H1 (cell line): ENCODE data around the gene OPCML. TPM values are rescaled to one million over a fixed set of nuclear protein-coding genes. Genes with fewer than 3 reads are reported as not detected.

Experiments used
- CTCF ChIA-PET: fragments of 300-600 bp; sonication (Branson Sonifier 250); formaldehyde crosslinking; loops from one replicate; lab custom pipeline; 2021; ENCODE audit not compliant: partially characterized antibody; lab: Charles Lee
- POLR2A ChIA-PET: fragments of 300-600 bp; sonication (Branson Sonifier 250); formaldehyde crosslinking; loops from one replicate; lab custom pipeline; 2021; ENCODE audit warnings: inconsistent platforms; ENCODE audit not compliant: partially characterized antibody; lab: Charles Lee
- DNase-seq, 2 experiments: peaks; one replicate each; pipeline versions ENCODE4 v3.0.0 to v3.0.0-alpha.2; 2010 to 2022; ENCODE audit warnings: low spot score in 2 of 2, low read depth in 1 of 2, mixed read lengths in 1 of 2
- FAIRE-seq: peaks from 2 replicates; lab custom pipeline; 2011; peaks lifted over from hg19 to GRCh38; lab: Jason Lieb, UNC
- H2AFZ ChIP-seq: 2 replicates; pipeline ENCODE4 v1.8.1; 2012; ENCODE audit warnings: low read length, inconsistent platforms
- H2AK5ac ChIP-seq: 2 replicates; pipeline ENCODE4 v1.6.1; 2013; ENCODE audit warnings: low read depth, low read length
- H2BK120ac ChIP-seq: replicated peaks from 2 replicates; pipeline ENCODE3; 2013; ENCODE audit warnings: low read depth, low read length, inconsistent platforms
- H2BK12ac ChIP-seq: 2 replicates; pipeline ENCODE4 v1.6.1; 2013; ENCODE audit warnings: low read depth, low read length
- H2BK15ac ChIP-seq: 2 replicates; pipeline ENCODE4 v1.6.1; 2013; ENCODE audit warnings: low read length
- H2BK20ac ChIP-seq: 2 replicates; pipeline ENCODE4 v1.6.1; 2013; ENCODE audit warnings: low read length
- H2BK5ac ChIP-seq: 2 replicates; pipeline ENCODE4 v1.6.1; 2013; ENCODE audit warnings: low read depth, low read length
- H3K14ac ChIP-seq: 2 replicates; pipeline ENCODE4 v1.6.1; 2013; ENCODE audit warnings: inconsistent platforms; ENCODE audit not compliant: insufficient read length
- H3K18ac ChIP-seq: 2 replicates; pipeline ENCODE4 v1.6.1; 2013; ENCODE audit warnings: low read length; ENCODE audit errors: extremely low read depth
- H3K23ac ChIP-seq: 2 replicates; pipeline ENCODE4 v1.6.1; 2013; ENCODE audit warnings: inconsistent platforms; ENCODE audit not compliant: insufficient read length
- H3K23me2 ChIP-seq: 2 replicates; pipeline ENCODE4 v1.6.1; 2013; ENCODE audit warnings: low read depth, low read length
- H3K27ac ChIP-seq: 2 replicates; pipeline ENCODE4 v1.6.1; 2011; ENCODE audit warnings: low read depth, low read length, inconsistent platforms
- H3K27me3 ChIP-seq, 4 experiments: replicated peaks in 1 of 4; 1 replicate in 1 of 4; 2 replicates in 3 of 4; pipeline versions ENCODE4 v1.6.1 to v1.8.1; 2011 to 2013; ENCODE audit warnings: low read length in 3 of 4, mild to moderate bottlenecking in 3 of 4, inconsistent platforms in 2 of 4, mixed read lengths in 2 of 4, moderate library complexity in 1 of 4; ENCODE audit not compliant: control insufficient read depth in 3 of 4, insufficient read depth in 3 of 4; ENCODE audit errors: extremely low read depth in 1 of 4
- H3K36me3 ChIP-seq, 4 experiments: 2 replicates each; pipeline versions ENCODE4 v1.6.1 to v1.8.1; 2011 to 2013; ENCODE audit warnings: mild to moderate bottlenecking in 4 of 4, low read length in 3 of 4, moderate library complexity in 2 of 4, control low read depth in 1 of 4, inconsistent platforms in 1 of 4; ENCODE audit not compliant: insufficient read depth in 4 of 4, control insufficient read depth in 2 of 4
- H3K4ac ChIP-seq: replicated peaks from 2 replicates; pipeline ENCODE3; 2013; ENCODE audit warnings: low read length, low read depth, mixed read lengths, inconsistent platforms; ENCODE audit not compliant: insufficient read length
- H3K4me1 ChIP-seq, 4 experiments: replicated peaks in 1 of 4; 1 replicate in 1 of 4; 2 replicates in 3 of 4; pipeline versions ENCODE4 v1.6.1 to v1.8.1; 2011 to 2013; ENCODE audit warnings: low read length in 3 of 4, inconsistent platforms in 2 of 4, mixed read lengths in 1 of 4; ENCODE audit not compliant: insufficient read depth in 4 of 4, control insufficient read depth in 3 of 4
- H3K4me2 ChIP-seq, 2 experiments: 2 replicates each; pipeline versions ENCODE4 v1.6.1 to v1.8.1; 2011 to 2013; ENCODE audit warnings: low read depth in 2 of 2, low read length in 2 of 2, control low read depth in 1 of 2, inconsistent platforms in 1 of 2, mild to moderate bottlenecking in 1 of 2; ENCODE audit not compliant: insufficient read depth in 1 of 2
- H3K4me3 ChIP-seq, 4 experiments: fragments of 200-600, 300-600 bp in 1 of 4; sonication (generic), shearing (Covaris generic), sonication (Bioruptor Twin) in 1 of 4; 2 replicates each; pipeline versions ENCODE4 v1.5.1 to v1.8.1; 2011 to 2016; ENCODE audit warnings: low read length in 4 of 4, low read depth in 3 of 4, control low read depth in 2 of 4, inconsistent platforms in 2 of 4, mild to moderate bottlenecking in 2 of 4, mixed read lengths in 1 of 4, moderate library complexity in 1 of 4; ENCODE audit not compliant: insufficient read depth in 2 of 4; ENCODE audit errors: extremely low read depth in 1 of 4
- H3K56ac ChIP-seq: replicated peaks from 2 replicates; pipeline ENCODE3; 2013; ENCODE audit warnings: low read depth, mild to moderate bottlenecking, mixed read lengths, low read length, inconsistent platforms; ENCODE audit not compliant: insufficient read length
- H3K79me1 ChIP-seq: 2 replicates; pipeline ENCODE4 v1.6.1; 2013; ENCODE audit warnings: low read depth, low read length, control low read depth
- H3K79me2 ChIP-seq, 2 experiments: 2 replicates each; pipeline versions ENCODE4 v1.6.1 to v1.8.1; 2012 to 2013; ENCODE audit warnings: low read length in 2 of 2, mild to moderate bottlenecking in 2 of 2, inconsistent platforms in 1 of 2; ENCODE audit not compliant: insufficient read depth in 2 of 2, control insufficient read depth in 1 of 2
- H3K9ac ChIP-seq, 4 experiments: replicated peaks in 1 of 4; 1 replicate in 1 of 4; 2 replicates in 3 of 4; pipeline versions ENCODE4 v1.6.1 to v1.8.1; 2011 to 2013; ENCODE audit warnings: low read depth in 3 of 4, low read length in 3 of 4, control low read depth in 2 of 4, mild to moderate bottlenecking in 2 of 4, moderate library complexity in 2 of 4, inconsistent platforms in 1 of 4; ENCODE audit errors: extremely low read depth in 1 of 4
- H3K9me3 ChIP-seq, 2 experiments: 2 replicates each; pipeline versions ENCODE4 v1.6.1 to v1.8.1; 2012 to 2013; ENCODE audit warnings: mild to moderate bottlenecking in 2 of 2, moderate library complexity in 2 of 2, control low read depth in 1 of 2, inconsistent platforms in 1 of 2, low read depth in 1 of 2, low read length in 1 of 2, mixed read lengths in 1 of 2; ENCODE audit not compliant: insufficient read depth in 2 of 2
- H4K20me1 ChIP-seq, 2 experiments: replicated peaks in 1 of 2; 2 replicates each; pipeline versions ENCODE3 to v1.8.1; 2011 to 2013; ENCODE audit warnings: inconsistent platforms in 2 of 2, low read length in 2 of 2, mild to moderate bottlenecking in 1 of 2; ENCODE audit not compliant: insufficient read depth in 2 of 2, control insufficient read depth in 1 of 2
- H4K5ac ChIP-seq: 2 replicates; pipeline ENCODE4 v1.6.1; 2013; ENCODE audit warnings: low read length, low read depth, mixed read lengths, inconsistent platforms; ENCODE audit not compliant: insufficient read length
- H4K8ac ChIP-seq: 2 replicates; pipeline ENCODE4 v1.8.0; 2013; ENCODE audit warnings: mild to moderate bottlenecking, moderate library complexity, low read length, inconsistent platforms; ENCODE audit not compliant: insufficient read depth; ENCODE audit errors: extremely low read depth
- H4K91ac ChIP-seq: replicated peaks from 2 replicates; pipeline ENCODE3; 2013; ENCODE audit warnings: low read length, mixed read lengths, inconsistent platforms; ENCODE audit not compliant: insufficient read length
- HDAC2 ChIP-seq, 2 experiments: fragments of 300-600 bp in 1 of 2; sonication (generic) in 1 of 2; IDR thresholded peaks; 2 replicates each; pipeline ENCODE4 v1.6.1; 2011 to 2012; ENCODE audit warnings: low read depth in 2 of 2, low read length in 2 of 2, mild to moderate bottlenecking in 2 of 2, moderate library complexity in 2 of 2, borderline replicate concordance in 1 of 2, inconsistent platforms in 1 of 2
- SIRT6 ChIP-seq: IDR thresholded peaks from one replicate; pipeline ENCODE4 v1.7.1; 2012; ENCODE audit warnings: low read length, inconsistent platforms
- SRF ChIP-seq: IDR thresholded peaks from 2 replicates; pipeline ENCODE4 v1.6.1; 2011; ENCODE audit warnings: mild to moderate bottlenecking, low read depth, low read length, moderate library complexity
- WGBS, 2 experiments: shearing (Covaris generic) in 1 of 2; methylation state at CpG; one replicate each; pipeline versions ENCODE4 v1.1.6 to v1.1.7; 2013 to 2015; ENCODE audit warnings: low lambda C conversion rate in 2 of 2, mixed read lengths in 2 of 2, inconsistent platforms in 1 of 2, low coverage in 1 of 2, missing lambda C conversion rate in 1 of 2; ENCODE audit not compliant: insufficient replicate concordance in 2 of 2, insufficient coverage in 1 of 2, insufficient read length in 1 of 2; ENCODE audit errors: extremely low coverage in 1 of 2, missing lambda C conversion rate in 1 of 2; 5-methylcytosine and 5-hydroxymethylcytosine counted together
- polyA plus RNA-seq, 7 experiments: library from polyadenylated mRNA; depleted of rRNA in 3 of 7; stranded (reverse) in 5 of 7; unstranded in 2 of 7; fragments of >200 nt in 5 of 7; fragments of 200-250 nt in 2 of 7; gene quantifications; 1 replicate in 5 of 7; 2 replicates in 1 of 7; 4 replicates in 1 of 7; pipeline versions ENCODE4 v1.2.1 to v1.2.3, GENCODE V29; 2011 to 2013; ENCODE audit warnings: missing spikeins in 2 of 7, mixed read lengths in 2 of 7
- total RNA-seq: library from RNA; stranded (reverse); fragmentation: NEBNext Ultra II Directional; extraction: Animal tissue kit (Norgen Biotek cat#: 25700); gene quantifications from 2 replicates; pipeline ENCODE4 v1.2.1, GENCODE V29; 2021

OPCML gene
- total and polyA plus RNA-seq, 2 of the 8 experiments (the other 6 are each of a cell fraction or from before 2014, with no cell fraction given), result 2.3 to 3.1 TPM

GRCh38 chr11:132549001-132549400 lies 983.3 kb downstream of the OPCML start:
- Histone ChIP-seq H3K23me2 (no peaks in the 10 kb centered on the region), H4K8ac (no peak overlapping the region), H3K79me1 (no peaks in the 10 kb centered on the region), H3K4ac (no peak overlapping the region), H2BK12ac (no peak overlapping the region)
- POLR2A ChIA-PET, result no interaction called here
- no peak for DNase-seq
- TF ChIP-seq HDAC2 (IDR thresholded peaks at IDR 0.05; ENCODE audit: borderline replicate concordance in 1 of 2, low read depth in 2 of 2, low read length in 2 of 2), result no peak
- no peak for TF ChIP-seq SRF
- TF ChIP-seq SIRT6, result no peak
- TF ChIP-seq, all 59 proteins: peak for 0
- H4K20me1 ChIP-seq, result no peaks in the 10 kb centered on the region
- no peak overlapping the region for H3K27ac ChIP-seq
- H3K9me3 ChIP-seq, result 0 out of 4 replicates have a peak, but pooled peaks cover 0 to 3% of the 10 kb centered on the region in 2 experiments
- H3K27me3 ChIP-seq, result peaks cover 0 to 1% (median 0%) of the 10 kb centered on the region in 4 experiments; a peak in 1 of 7 replicates
- no peak overlapping the region for H3K56ac ChIP-seq
- no peak overlapping the region for H2BK20ac ChIP-seq
- H3K79me2 ChIP-seq, result no peaks in the 10 kb centered on the region
- no peak for FAIRE-seq
- WGBS, 2 experiments, result 93% methylated on average over 7 of the region's 7 CpGs; no CpG with 5 or more reads in 1 of the 2 experiments
- H3K23ac ChIP-seq, result no peak overlapping the region
- no peak overlapping the region for H3K18ac ChIP-seq
- no peak overlapping the region for H4K91ac ChIP-seq
- no peak overlapping the region for H3K9ac ChIP-seq
- no peak overlapping the region for H2BK15ac ChIP-seq
- H2AFZ ChIP-seq, result no peak overlapping the region
- no peak overlapping the region for H2BK120ac ChIP-seq
- H4K5ac ChIP-seq, result no peak overlapping the region
- no peaks in the 10 kb centered on the region for H3K4me1 ChIP-seq
- no peak overlapping the region for H2AK5ac ChIP-seq
- no peaks in the 10 kb centered on the region for H3K36me3 ChIP-seq
- no peak overlapping the region for H3K14ac ChIP-seq
- H2BK5ac ChIP-seq, result no peak overlapping the region
- CTCF ChIA-PET, result no interaction called here
- H3K4me2 ChIP-seq, result no peak overlapping the region
- H3K4me3 ChIP-seq, result no peak overlapping the region
